Lower leg skin (tissue), 4 donors: Measurements from ENCODE around the gene B3GNT8. TPM values are rescaled to one million over a fixed set of nuclear protein-coding genes. Genes with fewer than 3 reads are reported as not detected.

Experiments used
- DNase-seq, 2 donors: peaks; one replicate each; pipeline ENCODE4 v3.0.0-alpha.2; 2019; ENCODE audit warnings: low spot score in 2 of 2
- H3K4me3 ChIP-seq: fragments of 200-600 bp; sonication (generic); 2 replicates; pipeline ENCODE4 v1.5.1; 2017; ENCODE audit warnings: mild to moderate bottlenecking, low read depth; ENCODE audit not compliant: poor library complexity, severe bottlenecking
- CTCF ChIP-seq, 3 donors: fragments of 450-650 bp; IDR thresholded peaks; one replicate each; pipeline ENCODE4 v1.5.1; 2016; ENCODE audit warnings: antibody characterized with exemption in 3 of 3, mild to moderate bottlenecking in 3 of 3, moderate library complexity in 2 of 3
- POLR2A ChIP-seq, 2 donors: fragments of 450-650 bp; IDR thresholded peaks; one replicate each; pipeline ENCODE4 v1.6.1; 2016 to 2017; ENCODE audit warnings: antibody characterized with exemption in 2 of 2, mild to moderate bottlenecking in 1 of 2, moderate library complexity in 1 of 2
- WGBS, 2 donors: methylation state at CpG; one replicate each; pipeline ENCODE4 v1.1.5; 2018; 5-methylcytosine and 5-hydroxymethylcytosine counted together
- intact Hi-C: fragments of 100-400 bp; cut with DNase I; formaldehyde crosslinking; loops from one replicate; pipeline ENCODE4 v1.15.0; 2023; ENCODE audit warnings: low total_unique reads
- total RNA-seq, 4 donors: library from RNA; depleted of rRNA; stranded (reverse); fragments of >200 nt; gene quantifications; one replicate each; pipeline ENCODE4 v1.1.0, GENCODE V29; 2016

B3GNT8 gene
- total RNA-seq, 4 donors from 2014 or later: 9.2 to 33.3 (median 16.7) TPM

GRCh38 chr19:41413947-41414346 is 13.2 kb downstream of the B3GNT8 start:
- DNase-seq: no peak
- WGBS, 2 donors: 88 to 96% methylated on average over 10 of the region's 10 CpGs
- H3K4me3 ChIP-seq: no peak overlapping the region
- TF ChIP-seq CTCF (IDR thresholded peaks at IDR 0.05) (no peak), POLR2A (IDR thresholded peaks at IDR 0.05) (no peak)
- intact Hi-C loops: no loop called here

- WGBS, 2 donors: 93 to 97% methylated on average over 5 of the region's 5 CpGs
- TF ChIP-seq CTCF (IDR thresholded peaks at IDR 0.05) (no peak), POLR2A (IDR thresholded peaks at IDR 0.05) (no peak)
- H3K4me3 ChIP-seq: no peak overlapping the region
- intact Hi-C loops: no loop called here
- DNase-seq: no peak
These were observed 14.2 kb downstream of the B3GNT8 start for GRCh38 chr19:41412953-41413352.

GRCh38 chr19:41411968-41412265 is 15.3 kb downstream of the B3GNT8 start:
- intact Hi-C loops: no loop called here
- TF ChIP-seq CTCF (IDR thresholded peaks at IDR 0.05): no peak
- TF ChIP-seq POLR2A (IDR thresholded peaks at IDR 0.05): no peak
- H3K4me3 ChIP-seq: no peak overlapping the region
- DNase-seq: no peak
- 60 to 63% methylated on average over 11 of the region's 11 CpGs for WGBS, 2 donors

GRCh38 chr19:41411100-41411967 is 15.8 kb downstream of the B3GNT8 start:
- H3K4me3 ChIP-seq: no peak overlapping the region
- 57 to 67% methylated on average over 9 of the region's 9 CpGs for WGBS, 2 donors
- intact Hi-C loops: no loop called here
- no peak for DNase-seq
- no peak for TF ChIP-seq POLR2A (IDR thresholded peaks at IDR 0.05)
- TF ChIP-seq CTCF (IDR thresholded peaks at IDR 0.05): no peak

GRCh38 chr19:41410336-41411054 is 16.7 kb downstream of the B3GNT8 start:
- DNase-seq: no peak
- no peak for TF ChIP-seq POLR2A (IDR thresholded peaks at IDR 0.05)
- no peak for TF ChIP-seq CTCF (IDR thresholded peaks at IDR 0.05)
- no peak overlapping the region for H3K4me3 ChIP-seq
- intact Hi-C loops: no loop called here
- WGBS, 2 donors: 81 to 90% methylated on average over 23 of the region's 23 CpGs
